K562 (cell line): ENCODE measurements around the gene AP2S1.

Source experiments
- EGR1 ChIP-seq: fragments of 450-650 bp; conservative IDR thresholded peaks from 2 replicates; pipeline ENCODE4 v1.6.1; 2017; ENCODE audit warnings: mild to moderate bottlenecking
- ELF4 ChIP-seq: fragments of 450-650 bp; formaldehyde crosslinking; IDR thresholded peaks from 2 replicates; pipeline ENCODE4 v1.4.0; 2022; ENCODE audit warnings: missing genetic modification characterization
- POLR2A ChIP-seq: fragments of 450-650 bp; conservative IDR thresholded peaks from 2 replicates; pipeline ENCODE4 v1.6.1; 2016
- ZNF354B ChIP-seq: fragments of 250-450 bp; sonication (Bioruptor Pico); IDR thresholded peaks from 2 replicates; pipeline ENCODE4 v1.4.0; 2020
- ZZZ3 ChIP-seq: fragments of 450-650 bp; IDR thresholded peaks from 2 replicates; pipeline ENCODE4 v1.6.1; 2016; ENCODE audit warnings: antibody characterized with exemption, mild to moderate bottlenecking, moderate library complexity

- TF ChIP-seq POLR2A (no peak), ZNF354B (no peak), ZZZ3 (no peak), EGR1 (no peak), ELF4 (CRISPR knock-in tag) (no peak)
Observed at GRCh38 chr19:46834121-46834520, 16.5 kb downstream of the AP2S1 start.
